ENCODE data around the gene MPST.

The MPST gene

GRCh38 chr22:37016134-37016910 lies 3.2 kb upstream of the MPST start:
- DNase-seq (ENCODE audit: low read depth), result no peak
- TF ChIP-seq, protein P1, sequence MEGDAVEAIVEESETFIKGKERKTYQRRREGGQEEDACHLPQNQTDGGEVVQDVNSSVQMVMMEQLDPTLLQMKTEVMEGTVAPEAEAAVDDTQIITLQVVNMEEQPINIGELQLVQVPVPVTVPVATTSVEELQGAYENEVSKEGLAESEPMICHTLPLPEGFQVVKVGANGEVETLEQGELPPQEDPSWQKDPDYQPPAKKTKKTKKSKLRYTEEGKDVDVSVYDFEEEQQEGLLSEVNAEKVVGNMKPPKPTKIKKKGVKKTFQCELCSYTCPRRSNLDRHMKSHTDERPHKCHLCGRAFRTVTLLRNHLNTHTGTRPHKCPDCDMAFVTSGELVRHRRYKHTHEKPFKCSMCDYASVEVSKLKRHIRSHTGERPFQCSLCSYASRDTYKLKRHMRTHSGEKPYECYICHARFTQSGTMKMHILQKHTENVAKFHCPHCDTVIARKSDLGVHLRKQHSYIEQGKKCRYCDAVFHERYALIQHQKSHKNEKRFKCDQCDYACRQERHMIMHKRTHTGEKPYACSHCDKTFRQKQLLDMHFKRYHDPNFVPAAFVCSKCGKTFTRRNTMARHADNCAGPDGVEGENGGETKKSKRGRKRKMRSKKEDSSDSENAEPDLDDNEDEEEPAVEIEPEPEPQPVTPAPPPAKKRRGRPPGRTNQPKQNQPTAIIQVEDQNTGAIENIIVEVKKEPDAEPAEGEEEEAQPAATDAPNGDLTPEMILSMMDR (IDR thresholded peaks at IDR 0.05; ENCODE audit: low read length, missing control alignments), result no peak
- no peak overlapping the region for H3K4me3 ChIP-seq (replicated peaks; ENCODE audit: low read depth, low read length)

GRCh38 chr22:37017356-37017755 lies 2.2 kb upstream of the MPST start:
- TF ChIP-seq, protein P1 (IDR thresholded peaks at IDR 0.05; ENCODE audit: low read length, missing control alignments), result no peak
- no peak for DNase-seq (ENCODE audit: low read depth)
- no peak overlapping the region for H3K4me3 ChIP-seq (replicated peaks; ENCODE audit: low read depth, low read length)

GRCh38 chr22:37018086-37018814 lies 1.3 kb upstream of the MPST start:
- TF ChIP-seq, protein P1 (IDR thresholded peaks at IDR 0.05; ENCODE audit: low read length, missing control alignments), result no peak
- no peak for DNase-seq (ENCODE audit: low read depth)
- peak overlapping the region; percentile 74 for H3K4me3 ChIP-seq (replicated peaks; ENCODE audit: low read depth, low read length)

DNA sequence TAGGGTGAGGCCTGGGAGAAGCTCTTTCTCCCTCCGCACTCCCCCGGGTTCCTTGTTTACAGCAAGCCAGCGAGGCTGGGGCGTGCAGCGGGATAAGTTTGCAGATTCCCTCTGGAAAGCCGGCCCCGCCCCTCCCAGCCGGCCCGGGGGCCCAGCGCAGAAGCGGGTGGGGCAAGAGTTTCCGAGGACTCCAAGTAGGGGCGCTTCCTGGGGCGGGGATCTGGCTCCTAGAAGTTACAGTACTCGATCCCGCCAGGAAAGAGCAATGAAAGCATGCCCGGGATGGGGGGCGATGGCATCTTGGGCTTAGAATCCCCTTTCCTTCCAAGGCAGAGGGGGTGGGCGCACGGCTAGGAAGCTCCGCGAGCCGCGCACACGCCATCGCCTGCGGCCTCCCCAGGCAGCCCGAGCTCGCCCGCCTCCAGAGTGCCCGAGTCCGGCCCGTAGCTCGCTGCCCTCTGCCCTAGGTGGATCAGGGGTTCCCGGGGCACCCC lies 680 bp upstream of the MPST start:
- H3K4me3 ChIP-seq (replicated peaks; ENCODE audit: low read depth, low read length), result peak overlapping the region; percentile 74
- DNase-seq (ENCODE audit: low read depth), result peak; percentile 58
- TF ChIP-seq, protein P1 (IDR thresholded peaks at IDR 0.05; ENCODE audit: low read length, missing control alignments), result no peak

DNA sequence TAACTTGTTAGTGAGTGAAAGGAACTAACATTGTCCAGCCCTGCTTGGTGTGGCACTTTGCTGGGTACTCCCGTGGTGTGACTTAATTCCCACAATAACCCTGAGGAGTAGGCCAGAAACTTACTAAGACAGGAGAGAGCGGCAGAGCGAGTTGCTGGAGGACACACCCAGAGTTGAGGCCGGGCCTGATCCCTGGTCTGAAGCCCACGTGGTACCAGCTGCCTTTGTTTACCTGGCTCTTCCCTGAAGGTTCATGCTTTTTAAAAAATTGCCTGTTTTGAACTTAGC lies 594 bp downstream of the MPST start:
- TF ChIP-seq, protein P1 (IDR thresholded peaks at IDR 0.05; ENCODE audit: low read length, missing control alignments), result no peak
- DNase-seq (ENCODE audit: low read depth), result peak; percentile 51
- H3K4me3 ChIP-seq (replicated peaks; ENCODE audit: low read depth, low read length), result peak overlapping the region; percentile 79

DNA sequence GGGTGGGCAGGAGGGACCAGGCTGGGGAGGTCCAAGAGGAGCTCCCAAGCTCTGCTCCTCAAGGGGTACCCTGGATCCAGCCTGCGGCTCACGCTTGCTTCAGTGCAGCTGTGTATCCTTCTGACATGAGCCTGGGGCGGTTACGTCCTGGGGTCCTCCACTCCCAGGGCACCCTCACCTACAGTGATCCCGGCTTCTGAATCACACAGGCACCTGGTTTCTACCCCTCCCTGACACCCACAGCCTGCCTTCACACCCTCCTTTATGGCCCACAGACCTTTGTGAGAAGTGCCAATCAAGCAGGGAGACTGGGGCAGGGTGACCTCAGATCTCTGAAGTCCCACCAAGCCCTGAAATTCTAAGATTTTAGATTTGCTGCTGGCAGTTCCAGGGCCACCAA lies 1.5 kb downstream of the MPST start:
- TF ChIP-seq, protein P1 (IDR thresholded peaks at IDR 0.05; ENCODE audit: low read length, missing control alignments), result no peak
- no peak for DNase-seq (ENCODE audit: low read depth)
- no peak overlapping the region for H3K4me3 ChIP-seq (replicated peaks; ENCODE audit: low read depth, low read length)

Data from fibroblast of pulmonary artery (primary cell).